HG02943 (cell line): ENCODE results near the gene AHR.
"Not testable (repeated sequence)": the region's sequence is repeated elsewhere in the genome, so short reads cannot be mapped to it uniquely, and the experiment has no call there.

ENCODE experiments used
- ATAC-seq: cut with Tn5 transposase; IDR thresholded peaks from one replicate; pipeline ENCODE4 v1.9.1; 2021; ENCODE audit warnings: mild to moderate bottlenecking, low read depth, moderate library complexity; ENCODE audit not compliant: unreplicated experiment

AHR gene

GRCh38 chr7:17333221-17333620 is 34.8 kb downstream of the AHR start:
- ATAC-seq: no peak

- no peak for ATAC-seq
Observed at GRCh38 chr7:17336168-17336567, 37.7 kb downstream of the AHR start.

GRCh38 chr7:17339139-17339538 is 40.7 kb downstream of the AHR start:
- no peak for ATAC-seq

GRCh38 chr7:17339952-17340351 is 41.5 kb downstream of the AHR start:
- no peak for ATAC-seq

- ATAC-seq: no peak
Observed at GRCh38 chr7:17340655-17341054, 42.2 kb downstream of the AHR start.

GRCh38 chr7:17342756-17343155 is 44.3 kb downstream of the AHR start:
- ATAC-seq: no peak

GRCh38 chr7:17347401-17347800 is 48.9 kb downstream of the AHR start:
- no peak for ATAC-seq

- not testable (repeated sequence) for ATAC-seq
Observed at GRCh38 chr7:17348932-17349331, 50.5 kb downstream of the AHR start.

GRCh38 chr7:17350321-17350720 is 51.9 kb downstream of the AHR start:
- not testable (repeated sequence) for ATAC-seq

GRCh38 chr7:17353650-17354419 is 55.4 kb downstream of the AHR start:
- ATAC-seq: not testable (repeated sequence)

GRCh38 chr7:17354473-17354872 is 56.0 kb downstream of the AHR start:
- ATAC-seq: no peak

GRCh38 chr7:17355050-17355449 is 56.6 kb downstream of the AHR start:
- no peak for ATAC-seq

- no peak for ATAC-seq
Observed at GRCh38 chr7:17357952-17358351, 59.5 kb downstream of the AHR start.

- no peak for ATAC-seq
Observed at GRCh38 chr7:17359610-17360009, 61.2 kb downstream of the AHR start.

GRCh38 chr7:17362439-17363105 is 64.1 kb downstream of the AHR start:
- no peak for ATAC-seq

- ATAC-seq: no peak
Observed at GRCh38 chr7:17364671-17365070, 66.2 kb downstream of the AHR start.

GRCh38 chr7:17365775-17366174 is 67.3 kb downstream of the AHR start:
- no peak for ATAC-seq

- no peak for ATAC-seq
Observed at GRCh38 chr7:17367502-17367901, 69.0 kb downstream of the AHR start.

- no peak for ATAC-seq
Observed at GRCh38 chr7:17368856-17369524, 70.5 kb downstream of the AHR start.

GRCh38 chr7:17369691-17370426 is 71.4 kb downstream of the AHR start:
- ATAC-seq: no peak
